Activated effector memory CD4-positive, alpha-beta T cell treated with Interleukin-2 at 50 U/mL for 16 hours (primary cell): ENCODE measurements around the gene ANKRD13A.
A peak's percentile ranks its signal among the peaks of the same experiment; 100 is the strongest.
"Not testable (repeated sequence)": the region's sequence is repeated elsewhere in the genome, so short reads cannot be mapped to it uniquely, and the experiment has no call there.

ENCODE experiments used
- DNase-seq: peaks from one replicate; pipeline ENCODE4 v3.0.0-alpha.2; 2020

ANKRD13A gene

DNA sequence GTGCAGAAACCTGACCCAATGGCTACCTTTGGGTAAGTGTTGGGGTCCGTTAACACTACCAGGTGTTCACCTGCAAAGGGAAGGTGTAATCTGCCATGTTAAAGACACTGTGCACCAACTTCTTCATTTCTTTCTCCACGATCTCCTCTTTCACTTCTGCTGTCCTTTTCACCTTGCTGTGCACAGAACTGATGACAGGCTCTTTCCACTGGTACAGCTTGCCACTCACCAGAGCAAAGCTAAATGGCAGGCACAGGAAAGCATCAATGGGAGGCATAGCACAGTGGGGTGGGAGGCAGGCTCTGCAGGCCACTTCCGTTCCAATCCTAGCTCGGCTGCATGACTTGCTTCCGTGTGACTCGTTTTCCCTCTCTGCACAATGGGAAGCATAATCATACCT, 51.7 kb downstream of the ANKRD13A start:
- no peak for DNase-seq

DNA sequence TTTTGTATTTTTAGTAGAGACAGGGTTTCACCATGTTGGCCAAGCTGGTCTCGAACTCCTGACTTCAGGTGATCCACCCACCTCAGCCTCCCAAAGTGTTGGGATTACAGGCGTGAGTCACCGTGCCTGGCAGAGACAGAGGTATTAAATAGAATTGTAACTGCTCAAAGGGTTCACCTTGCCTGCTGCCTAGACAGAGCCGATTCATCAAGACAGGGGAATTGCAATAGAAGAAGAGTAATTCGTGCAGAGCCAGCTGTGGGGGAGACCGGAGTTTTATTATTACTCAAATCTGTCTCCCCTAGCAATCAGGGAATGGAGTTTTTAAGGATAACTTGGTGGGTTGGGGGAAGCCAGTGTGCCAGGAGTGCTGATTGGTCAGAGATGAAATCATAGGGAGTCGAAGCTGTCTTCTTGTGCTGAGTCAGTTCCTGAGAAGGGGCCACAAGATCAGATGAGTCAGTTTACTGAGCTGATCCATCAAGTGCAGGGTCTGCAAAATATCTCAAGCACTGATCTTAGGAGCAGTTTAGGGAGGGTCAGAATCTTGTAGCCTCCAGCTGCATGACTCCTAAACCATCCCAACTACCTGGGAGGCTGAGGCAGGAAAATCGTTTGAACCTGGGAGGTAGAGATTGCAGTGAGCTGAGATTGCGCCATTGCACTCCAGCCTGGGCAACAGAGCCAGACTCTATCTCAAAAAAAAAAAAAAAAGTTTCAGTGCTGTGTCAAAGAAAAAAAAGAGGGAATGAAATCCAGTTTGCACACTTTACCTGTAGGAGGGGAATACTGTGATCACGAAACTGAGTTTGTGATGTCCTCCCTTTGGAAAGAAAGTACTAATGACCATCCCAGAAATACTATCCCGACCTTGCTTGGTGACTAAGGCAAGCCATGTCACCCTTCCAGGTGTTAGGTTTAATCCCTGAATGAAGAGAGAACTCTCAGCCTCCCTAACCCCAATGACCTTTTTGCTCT, 56.4 kb downstream of the ANKRD13A start:
- DNase-seq = not testable (repeated sequence)

DNA sequence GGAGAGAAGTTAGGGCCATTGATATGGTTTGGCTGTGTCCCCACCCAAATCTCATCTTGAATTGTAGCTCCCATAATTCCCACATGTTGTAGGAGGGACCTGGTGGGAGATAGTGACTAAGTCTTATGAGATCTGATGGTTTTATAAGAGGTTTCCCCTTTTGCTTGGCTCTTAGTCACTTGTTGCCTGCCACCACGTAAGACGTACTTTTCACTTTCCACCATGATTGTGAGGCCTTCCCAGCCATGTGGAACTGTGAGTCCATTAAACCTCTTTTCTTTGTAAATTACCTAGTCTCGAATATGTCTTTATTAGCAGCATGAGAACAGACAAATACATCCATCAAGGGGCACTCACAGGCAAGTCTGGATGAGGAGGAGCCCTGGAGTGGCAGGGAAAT, 57.4 kb downstream of the ANKRD13A start:
- DNase-seq = not testable (repeated sequence)

DNA sequence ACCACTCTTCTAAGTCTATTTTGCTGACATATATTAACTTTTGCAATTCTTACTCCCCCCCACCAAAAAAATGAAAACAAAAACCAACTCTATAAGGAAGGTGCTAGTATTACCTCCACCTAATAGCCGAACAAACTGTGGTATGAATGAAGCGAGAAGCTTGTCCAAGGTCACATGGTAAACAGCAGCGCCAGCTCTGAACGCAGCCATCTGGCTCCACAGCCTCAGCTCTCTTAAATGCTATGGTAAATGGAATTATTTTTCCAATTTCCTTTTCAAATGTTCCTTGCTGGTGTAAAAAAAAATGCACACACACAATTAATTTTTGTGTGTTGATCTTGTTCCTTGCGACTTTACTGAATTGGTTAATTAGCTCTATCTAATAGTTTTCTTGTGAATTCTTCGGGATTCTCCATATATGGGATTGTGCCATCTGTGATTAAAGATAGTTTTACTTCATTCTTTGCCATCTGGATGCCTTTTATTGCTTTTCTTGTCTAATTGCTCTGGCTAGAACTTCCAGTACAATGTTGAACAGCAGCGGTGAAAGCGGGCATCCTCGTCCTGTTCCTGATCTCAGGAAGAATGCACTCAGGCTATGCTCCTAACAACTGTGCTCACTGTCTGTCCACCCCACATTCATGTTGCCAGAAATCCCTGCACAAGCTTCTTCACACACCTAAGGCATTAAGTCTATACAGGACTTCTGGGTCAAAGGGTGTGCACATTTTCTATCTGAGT, 59.8 kb downstream of the ANKRD13A start:
- no peak for DNase-seq

DNA sequence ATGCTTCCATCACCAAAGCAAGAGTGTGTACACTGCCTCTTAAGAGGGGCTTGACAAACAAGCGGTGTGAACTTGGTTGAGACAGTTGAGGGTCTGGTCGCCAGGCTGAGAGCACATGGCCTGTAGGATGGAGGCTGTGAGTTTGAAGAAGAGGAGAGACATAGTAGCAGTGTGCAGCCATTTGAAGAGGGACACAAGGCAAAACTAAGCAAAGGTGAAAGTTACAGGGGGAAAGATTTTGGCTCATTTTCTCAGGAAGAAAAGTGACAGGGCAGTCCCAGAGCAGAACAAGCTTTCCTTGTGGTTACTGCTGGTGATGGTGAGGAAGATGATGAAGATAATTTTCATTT, 60.4 kb downstream of the ANKRD13A start:
- no peak for DNase-seq

DNA sequence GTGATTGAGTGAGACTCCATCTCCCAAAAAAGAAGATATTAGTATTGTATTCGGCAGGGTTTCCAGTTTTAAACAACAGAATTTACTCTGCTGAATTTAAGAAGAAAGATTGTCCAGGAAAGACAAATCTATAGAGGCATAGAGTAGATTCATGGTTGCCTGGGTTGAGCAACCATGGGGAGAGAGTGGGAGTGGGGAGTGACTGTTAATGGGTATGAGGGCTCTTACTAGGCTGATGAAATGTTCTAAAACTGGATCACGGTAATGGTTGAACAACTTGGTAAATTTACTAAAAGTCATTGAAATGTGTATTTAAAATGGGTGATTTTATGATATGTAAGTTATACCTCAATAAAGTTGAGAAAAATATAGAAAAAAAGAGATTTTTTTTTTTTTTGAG, 63.0 kb downstream of the ANKRD13A start:
- DNase-seq = no peak

DNA sequence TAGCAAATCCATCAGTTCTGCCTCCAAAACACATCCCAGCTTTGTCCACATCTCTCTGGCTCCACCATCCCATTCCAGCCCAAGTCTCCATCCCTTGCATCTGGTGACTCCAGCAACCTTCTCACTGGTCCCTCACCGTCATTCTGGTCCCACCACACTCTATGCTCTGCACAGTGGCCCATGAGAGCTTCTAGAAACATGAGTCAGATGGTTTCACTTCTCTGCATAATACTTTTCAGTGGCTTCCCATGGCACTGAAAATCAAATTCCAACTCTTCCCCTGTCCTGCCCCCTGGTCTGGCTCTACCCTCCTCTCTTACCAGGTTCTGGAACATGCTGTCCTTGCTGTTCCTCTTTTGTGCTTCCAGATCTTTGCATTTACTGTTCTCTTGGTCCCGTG, 66.3 kb downstream of the ANKRD13A start:
- DNase-seq = no peak

DNA sequence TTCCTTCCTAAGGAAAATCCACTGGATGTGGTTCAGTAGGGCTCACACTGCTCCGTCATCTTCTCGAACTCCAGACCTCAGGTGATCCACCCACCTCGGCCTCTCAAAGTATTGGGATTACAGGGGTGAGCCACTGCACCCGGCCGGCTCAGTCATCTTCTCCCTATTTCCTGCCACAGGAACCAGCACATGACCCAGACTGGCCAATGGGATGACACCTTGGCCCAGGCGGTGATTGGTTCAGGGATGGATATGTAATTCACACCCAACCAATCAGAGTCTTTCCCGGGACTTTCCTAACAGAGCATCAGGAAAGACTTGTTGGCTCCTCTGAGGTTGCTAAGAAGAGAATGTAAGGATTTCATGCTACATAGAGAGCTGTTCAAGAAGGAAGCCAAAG, 68.3 kb downstream of the ANKRD13A start:
- DNase-seq = no peak

DNA sequence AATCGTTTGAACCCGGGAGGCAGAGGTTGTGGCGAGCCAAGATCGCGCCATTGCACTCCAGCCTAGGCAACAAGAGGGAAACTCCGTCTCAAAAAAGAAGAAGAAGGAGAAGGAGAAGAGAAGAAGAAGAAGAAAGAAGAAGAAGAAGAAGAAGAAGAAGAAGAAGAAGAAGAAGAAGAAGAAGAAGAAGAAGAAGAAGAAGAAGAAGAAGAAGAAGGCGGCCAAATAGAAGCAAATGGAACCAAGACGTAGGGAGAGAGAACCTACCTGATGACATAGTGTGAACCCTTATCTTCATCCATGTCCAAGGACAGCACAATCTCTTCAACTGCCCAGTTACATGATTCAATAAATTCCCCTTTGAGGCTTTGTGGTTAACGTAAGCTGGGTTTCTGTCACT, 68.9 kb downstream of the ANKRD13A start:
- not testable (repeated sequence) for DNase-seq

DNA sequence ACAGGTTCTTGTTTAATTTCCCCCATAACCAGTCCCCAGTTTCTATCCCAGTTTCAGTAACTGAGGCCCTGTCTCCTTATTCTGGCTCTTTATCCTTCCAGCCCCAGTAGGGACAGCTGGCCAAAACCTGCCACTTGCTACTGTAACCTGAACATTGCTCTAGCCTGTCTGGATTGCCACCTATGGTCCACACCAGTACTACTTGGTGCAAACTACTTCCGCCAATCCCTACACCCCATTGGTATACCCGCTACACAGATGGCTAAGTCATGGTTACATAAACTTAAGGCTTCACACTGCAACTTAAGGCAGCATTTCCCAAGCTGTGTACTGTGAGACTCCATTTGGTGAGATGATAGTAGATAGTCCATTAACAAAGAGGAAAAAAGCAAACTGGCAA, 69.4 kb downstream of the ANKRD13A start:
- DNase-seq = no peak

DNA sequence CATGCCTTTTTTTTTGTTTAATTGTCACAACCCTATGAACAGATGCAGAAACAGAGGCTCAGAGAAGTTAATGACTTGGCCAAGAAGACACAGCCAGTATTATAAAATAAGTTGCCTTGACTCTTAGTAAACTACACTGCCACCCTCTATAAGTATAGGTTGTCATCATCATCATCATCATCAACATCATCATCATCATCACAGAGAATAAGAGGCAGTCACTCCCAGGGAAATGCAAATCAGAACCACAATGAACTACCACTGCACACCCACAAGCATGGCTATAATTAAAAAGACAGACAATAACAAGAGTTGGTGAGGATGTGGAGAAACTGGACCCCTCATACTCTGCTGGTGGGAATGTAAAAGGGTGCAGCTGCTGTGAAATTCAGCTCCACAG, 72.3 kb downstream of the ANKRD13A start:
- DNase-seq = no peak

DNA sequence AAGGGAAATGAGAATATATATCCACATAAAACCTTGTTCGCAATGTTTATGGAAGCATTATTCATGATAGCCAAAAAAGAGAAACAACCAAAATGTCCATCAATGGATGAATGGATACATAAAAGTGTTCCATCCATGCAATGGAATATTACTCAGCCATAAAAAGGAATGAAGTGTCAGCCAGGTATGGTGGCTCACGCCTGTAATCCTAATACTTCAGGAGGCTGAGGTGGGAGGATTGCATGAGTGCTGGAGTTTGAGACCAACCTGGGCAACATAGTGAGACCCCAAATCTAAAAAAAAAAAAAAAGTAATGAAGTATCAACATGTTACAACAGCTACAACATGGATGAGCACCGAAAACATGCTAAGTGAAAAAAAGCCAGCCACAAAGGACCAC, 72.7 kb downstream of the ANKRD13A start:
- DNase-seq = no peak

DNA sequence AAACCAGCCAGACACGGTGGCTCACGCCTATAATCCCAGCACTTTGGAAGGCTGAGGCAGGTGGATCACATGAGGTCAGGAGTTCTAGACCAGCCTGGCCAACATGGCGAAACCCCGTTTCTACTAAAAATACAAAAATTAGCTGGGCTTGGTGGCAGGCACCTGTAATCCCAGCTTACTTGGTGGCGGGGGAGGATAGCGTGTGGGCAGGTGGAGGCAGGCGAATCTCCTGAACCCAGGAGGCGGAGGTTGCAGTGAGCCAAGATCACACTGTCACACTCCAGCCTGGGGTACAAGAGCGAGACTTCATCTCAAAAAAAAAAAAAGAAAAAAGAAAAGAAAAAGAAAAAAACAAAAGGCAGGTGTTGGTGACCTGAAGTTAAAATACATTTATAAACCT, 73.4 kb downstream of the ANKRD13A start:
- not testable (repeated sequence) for DNase-seq

DNA sequence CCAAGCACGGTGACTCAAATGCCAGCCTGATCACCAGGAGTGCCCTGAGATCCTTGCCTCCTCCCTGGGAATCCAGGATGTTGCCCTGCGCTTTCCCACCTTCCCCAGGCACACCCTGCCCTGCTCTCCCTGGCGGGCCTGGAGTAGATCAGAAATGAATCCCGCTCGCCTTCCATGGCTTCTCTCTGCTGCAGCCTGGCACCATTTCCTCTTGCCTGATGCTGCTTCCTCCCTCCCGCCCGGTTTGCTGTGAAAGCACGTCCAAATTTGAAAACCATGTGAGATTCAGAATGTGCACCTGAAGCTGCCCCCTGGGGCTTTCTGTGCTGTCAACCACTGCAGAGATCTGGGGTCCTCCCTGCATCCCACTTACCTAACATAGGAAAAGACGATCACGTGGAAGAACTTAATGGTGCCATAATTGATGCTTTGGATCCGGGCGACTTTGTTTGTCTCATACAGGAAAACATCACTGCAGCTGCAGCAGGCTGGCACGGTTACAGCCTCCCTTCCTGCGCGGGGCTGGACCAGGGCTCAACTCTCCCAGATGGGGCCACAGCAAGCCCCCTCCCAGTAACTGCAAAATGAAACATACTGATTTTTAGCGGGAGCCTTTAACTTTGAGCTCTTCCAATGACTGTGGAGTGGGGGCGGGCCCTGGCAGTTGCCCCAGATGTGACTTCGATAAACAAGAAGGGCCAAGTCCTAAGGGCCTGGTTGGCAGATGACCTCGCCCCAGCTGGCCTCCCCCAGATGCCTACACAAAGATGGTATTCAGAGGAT, 74.0 kb downstream of the ANKRD13A start:
- DNase-seq = peak; percentile 9

DNA sequence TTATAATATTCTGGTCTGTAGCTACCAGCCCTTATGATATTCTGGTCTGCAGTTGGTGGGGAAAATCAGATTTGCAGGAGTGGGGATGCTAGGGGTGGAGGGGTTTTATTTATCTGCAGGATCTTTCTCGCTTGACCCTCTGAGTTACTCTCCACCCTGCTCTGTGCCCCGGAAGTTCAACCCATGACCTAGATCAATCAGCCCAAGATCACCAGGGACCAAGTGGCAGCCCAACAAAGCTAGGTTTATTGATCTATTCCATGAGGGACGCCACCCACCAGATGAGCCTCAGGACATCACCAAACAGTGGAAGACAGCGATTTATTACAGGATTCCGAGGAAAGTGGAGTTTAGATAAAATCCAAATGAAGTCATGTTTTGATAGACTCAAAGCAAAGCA, 74.9 kb downstream of the ANKRD13A start:
- DNase-seq = no peak

DNA sequence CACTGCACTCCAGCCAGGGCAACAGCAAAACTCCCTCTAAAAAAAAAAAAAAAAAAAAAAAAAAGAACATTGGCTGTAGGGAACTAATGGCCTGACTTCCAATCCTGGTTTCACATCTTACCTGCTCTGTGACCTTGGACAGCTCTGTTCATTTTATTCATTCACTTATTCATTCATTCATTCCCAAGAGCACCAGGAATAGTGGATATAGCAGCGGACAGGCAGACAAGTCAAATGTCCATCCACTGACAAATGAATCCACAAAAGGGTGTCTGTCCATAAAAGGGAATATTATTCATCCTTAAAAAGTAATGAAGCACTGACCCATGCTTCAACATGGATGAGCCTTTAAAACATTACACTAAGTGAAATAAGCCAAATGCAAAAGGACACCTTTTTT, 76.7 kb downstream of the ANKRD13A start:
- DNase-seq = no peak

DNA sequence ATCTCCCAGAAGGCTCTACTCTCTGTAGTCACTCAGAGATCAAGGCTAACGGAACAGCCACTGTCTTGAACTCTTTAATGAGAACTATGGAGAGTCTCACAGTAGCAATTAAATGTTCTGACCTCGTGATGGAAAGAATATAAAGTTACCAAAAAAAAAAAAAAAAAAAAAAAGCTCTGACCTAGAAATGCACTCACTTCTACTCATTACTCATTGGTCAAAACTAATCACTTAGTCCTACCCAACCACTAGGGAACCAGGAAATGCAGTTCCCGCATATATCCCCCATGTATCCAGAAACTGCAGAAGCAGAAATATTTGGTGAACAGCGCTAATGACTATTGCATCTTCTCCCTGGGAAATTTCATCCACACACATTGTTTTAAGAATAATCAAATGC, 78.6 kb downstream of the ANKRD13A start:
- no peak for DNase-seq

DNA sequence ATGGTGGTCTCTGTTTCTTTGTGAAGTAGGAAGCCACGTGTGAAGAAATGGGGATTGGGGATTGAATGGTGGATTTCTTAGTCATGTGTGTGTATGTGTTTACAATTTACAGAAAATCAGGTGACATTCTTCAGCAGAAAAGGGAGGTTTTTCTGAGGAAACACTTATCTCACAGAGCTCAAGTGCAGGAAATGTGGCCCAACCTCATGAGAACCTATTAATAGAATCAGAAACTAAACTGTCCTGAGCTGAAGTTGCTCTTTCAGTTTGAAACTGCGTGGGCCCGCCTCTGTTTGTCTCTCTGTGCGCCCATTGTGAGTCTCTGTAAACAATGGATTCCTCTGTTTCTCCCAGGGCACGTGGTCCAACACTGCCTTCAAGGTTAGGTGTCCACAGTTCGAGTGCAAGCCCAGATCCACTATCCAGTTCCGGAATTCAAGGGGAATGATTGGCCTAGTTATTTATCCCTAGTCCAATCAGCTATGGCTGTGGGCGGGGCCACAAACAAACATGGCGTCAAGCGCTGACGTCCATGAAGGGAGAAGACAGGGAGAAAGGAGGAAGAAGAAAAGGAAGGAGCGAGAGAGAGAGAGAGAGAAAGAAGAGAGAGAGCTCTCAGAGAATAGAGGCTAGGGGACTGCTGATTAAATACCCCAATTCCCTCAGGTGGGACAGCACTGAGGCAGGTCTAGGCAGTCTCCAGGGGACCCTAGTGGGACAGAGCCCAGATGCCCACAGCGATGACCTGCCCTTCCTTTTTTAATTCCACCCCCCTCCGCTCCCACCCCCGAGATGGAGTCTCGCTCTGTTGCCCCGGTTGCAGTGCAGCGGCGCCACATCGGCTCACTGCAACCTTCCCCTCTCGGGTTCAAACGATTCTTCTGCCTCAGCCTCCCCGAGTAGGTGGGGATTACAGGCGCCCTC, 80.5 kb downstream of the ANKRD13A start:
- peak; percentile 68 for DNase-seq

DNA sequence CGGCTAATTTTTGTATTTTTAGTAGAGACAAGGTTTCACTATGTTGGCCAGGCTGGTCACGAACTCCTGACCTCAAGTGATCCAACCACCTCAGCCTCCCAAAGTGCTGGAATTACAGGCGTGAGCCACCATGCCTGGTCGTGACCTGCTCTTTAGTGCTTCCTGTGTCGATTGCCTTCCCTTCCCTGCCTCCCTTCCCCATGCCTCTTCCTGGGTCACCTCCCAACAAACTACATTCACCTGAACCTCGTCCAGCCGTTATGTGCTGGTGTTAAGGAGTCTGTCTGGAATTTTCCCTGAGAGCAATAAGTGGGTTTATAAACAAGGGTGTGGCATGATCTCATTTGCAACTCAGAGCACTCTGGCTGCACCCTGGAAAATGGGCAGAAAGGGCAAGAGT, 81.2 kb downstream of the ANKRD13A start:
- no peak for DNase-seq

DNA sequence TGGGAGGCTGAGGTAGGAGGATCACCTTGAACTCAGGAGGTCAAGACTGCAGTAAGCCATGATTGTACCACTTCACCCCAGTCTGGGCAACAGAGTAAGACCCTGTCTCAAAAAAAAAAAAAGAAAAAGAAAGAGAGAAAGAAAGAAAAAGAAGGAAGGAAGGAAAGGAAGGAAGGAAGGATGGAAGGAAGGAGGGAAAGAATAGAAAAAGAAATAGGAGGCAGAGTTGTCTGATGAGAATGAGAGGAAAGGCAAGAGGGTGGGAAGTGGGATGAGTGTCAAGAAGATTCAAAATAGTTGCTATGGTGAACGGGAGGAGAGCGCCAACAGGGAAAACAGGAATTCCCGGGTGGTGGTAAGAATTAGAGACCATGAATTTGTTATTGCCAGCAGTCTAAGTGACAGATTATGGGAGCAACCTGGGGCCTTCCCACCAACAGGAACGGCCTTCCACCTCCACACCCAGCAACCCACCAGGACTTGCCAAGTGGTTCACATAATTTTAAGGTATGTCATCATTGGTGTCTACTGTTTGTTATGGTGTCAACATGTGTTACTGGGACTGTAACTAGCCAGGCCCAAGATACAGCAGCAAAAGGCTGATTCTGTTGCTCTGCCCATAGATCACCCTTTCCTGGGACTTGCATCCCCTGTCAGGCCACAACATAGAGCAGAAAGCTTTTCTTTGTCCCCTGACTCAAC, 85.2 kb downstream of the ANKRD13A start:
- DNase-seq = no peak

DNA sequence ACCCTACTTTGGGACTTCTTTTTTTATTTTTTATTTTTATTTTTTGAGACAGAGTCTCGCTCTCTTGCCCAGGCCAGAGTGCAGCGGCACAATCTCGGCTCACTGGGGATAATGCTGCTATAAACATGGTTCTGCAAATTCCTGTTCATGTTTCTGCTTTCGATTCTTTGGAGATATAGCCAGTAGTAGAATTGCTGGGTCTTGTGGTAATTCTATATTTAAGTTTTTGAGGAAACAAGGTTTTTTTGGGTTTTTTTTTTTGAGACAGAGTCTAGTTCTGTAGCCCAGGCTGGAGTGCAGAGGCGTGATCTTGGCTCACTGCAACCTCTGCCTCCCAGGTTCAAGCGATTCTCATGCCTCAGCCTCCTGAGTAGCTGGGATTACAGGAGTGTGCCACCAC, 89.0 kb downstream of the ANKRD13A start:
- DNase-seq = not testable (repeated sequence)

DNA sequence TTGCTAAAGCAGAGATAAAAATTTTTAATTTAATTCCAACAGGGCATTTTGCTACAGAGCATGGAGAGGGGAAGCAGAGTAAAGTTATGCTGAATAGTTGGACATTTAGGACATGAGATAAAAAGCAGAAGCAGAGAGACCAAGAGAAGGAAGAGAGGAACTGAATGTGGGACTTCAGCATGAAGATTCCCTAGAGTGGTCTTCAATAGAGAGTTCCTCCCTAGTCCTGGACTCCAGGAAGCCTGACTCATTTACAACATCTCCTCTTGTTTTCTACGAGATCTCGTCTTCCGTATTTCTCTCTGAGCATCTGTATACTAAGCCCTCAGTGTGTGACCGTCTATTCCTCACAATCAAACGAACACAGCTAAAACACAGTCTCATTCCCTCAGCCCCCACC, 89.7 kb downstream of the ANKRD13A start:
- no peak for DNase-seq
